Activated T-helper 2 cell treated with anti-CD3 and anti-CD28 coated beads, Interferon-gamma antibody, Interleukin-2, Interleukin-4, amounts not matched to agents 10 μg/mL and 5 μg/mL and 100 μg/mL, durations not matched to agents 14 hours and 24 hours and 36 hours (primary cell): ENCODE results near the gene LCE6A. TPM values are rescaled to one million over a fixed set of nuclear protein-coding genes. Genes with fewer than 3 reads are reported as not detected.

Experiments
- DNase-seq: peaks from one replicate; pipeline ENCODE4 v3.0.0; 2021; ENCODE audit warnings: low spot score
- H3K27ac Mint-ChIP-seq: one replicate; pipeline ENCODE4 v1.8.0; 2021; ENCODE audit warnings: mixed read lengths
- H3K27me3 Mint-ChIP-seq: one replicate; pipeline ENCODE4 v1.8.0; 2021; ENCODE audit warnings: low read depth, mixed read lengths
- H3K36me3 Mint-ChIP-seq: one replicate; pipeline ENCODE4 v1.8.0; 2021; ENCODE audit warnings: low read depth, mixed read lengths
- H3K4me1 Mint-ChIP-seq: one replicate; pipeline ENCODE4 v1.8.0; 2021; ENCODE audit warnings: low read depth, mixed read lengths
- H3K4me3 Mint-ChIP-seq: one replicate; pipeline ENCODE4 v1.8.0; 2021; ENCODE audit warnings: low read depth, mild to moderate bottlenecking, moderate library complexity, mixed read lengths
- H3K9me3 Mint-ChIP-seq: one replicate; pipeline ENCODE4 v1.8.0; 2021; ENCODE audit warnings: mixed read lengths
- intact Hi-C: fragments of 100-400 bp; cut with micrococcal nuclease; formaldehyde crosslinking; loops from one replicate; pipeline ENCODE4 v1.15.1; 2023
- total RNA-seq: library from RNA; stranded (reverse); gene quantifications from 2 replicates; pipeline ENCODE4 v1.2.3, GENCODE V29; 2022

LCE6A gene
- total RNA-seq, 1 donor from 2014 or later, result not detected

DNA sequence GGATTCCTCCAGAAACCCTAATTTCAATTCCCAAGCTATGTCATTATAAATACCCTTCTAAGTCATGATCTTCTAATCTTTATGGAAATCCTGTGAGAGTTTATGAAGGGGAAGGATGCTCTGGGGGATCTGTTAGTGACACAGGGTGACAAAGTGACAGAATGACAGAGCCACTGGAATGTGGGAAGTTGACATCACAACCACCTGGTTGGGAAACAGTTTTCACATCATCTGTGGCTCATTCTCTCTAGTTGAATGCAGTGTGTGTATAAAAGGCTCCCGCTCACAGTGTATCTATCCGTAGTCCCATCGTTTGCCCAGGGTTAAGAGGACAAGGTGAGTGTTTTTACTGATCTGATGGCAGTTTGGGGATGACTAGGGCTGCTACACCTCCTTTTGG lies 17.0 kb downstream of the LCE6A start, which contains the start of gene LCE7A:
Gene LCE7A, plus strand, starts transcription at position 301 of the 400 bp plus-strand sequence. CDS start 702 bp downstream, outside the sequence.
- Mint-ChIP-seq H3K4me1 (no peaks in the 10 kb centered on the region), H3K9me3 (no peaks in the 10 kb centered on the region), H3K27ac (no peak within 1 kb of the TSS), H3K4me3 (no peak within 1 kb of the TSS), H3K36me3 (no peaks in the 10 kb centered on the region), H3K27me3 (no peaks in the 10 kb centered on the region)
- no peak for DNase-seq
- intact Hi-C loops, result no loop called here

DNA sequence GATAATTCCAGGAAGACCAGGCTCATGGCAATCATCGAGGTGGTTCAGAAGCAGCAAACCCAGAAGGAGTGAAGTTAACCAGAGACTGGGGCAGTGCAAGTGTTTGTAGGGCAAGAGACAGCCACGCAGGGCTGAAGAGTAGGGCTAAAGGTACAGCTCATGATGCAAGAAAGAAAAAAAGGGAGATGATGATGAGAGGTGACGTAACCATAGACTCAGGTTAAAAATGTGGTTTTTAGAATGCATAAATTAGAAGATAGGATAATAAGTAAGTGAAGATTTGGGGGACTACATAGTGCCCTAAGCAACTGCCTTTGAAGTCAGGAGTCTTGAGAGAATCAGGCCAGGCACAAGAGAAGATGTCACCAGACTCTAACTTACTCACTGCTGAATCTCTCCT lies 17.5 kb downstream of the LCE6A start:
- DNase-seq, result no peak
- Mint-ChIP-seq H3K4me1 (no peaks in the 10 kb centered on the region), H3K36me3 (no peaks in the 10 kb centered on the region), H3K9me3 (no peaks in the 10 kb centered on the region), H3K27ac (no peak overlapping the region), H3K27me3 (no peaks in the 10 kb centered on the region), H3K4me3 (no peak overlapping the region)
- intact Hi-C loops, result no loop called here

DNA sequence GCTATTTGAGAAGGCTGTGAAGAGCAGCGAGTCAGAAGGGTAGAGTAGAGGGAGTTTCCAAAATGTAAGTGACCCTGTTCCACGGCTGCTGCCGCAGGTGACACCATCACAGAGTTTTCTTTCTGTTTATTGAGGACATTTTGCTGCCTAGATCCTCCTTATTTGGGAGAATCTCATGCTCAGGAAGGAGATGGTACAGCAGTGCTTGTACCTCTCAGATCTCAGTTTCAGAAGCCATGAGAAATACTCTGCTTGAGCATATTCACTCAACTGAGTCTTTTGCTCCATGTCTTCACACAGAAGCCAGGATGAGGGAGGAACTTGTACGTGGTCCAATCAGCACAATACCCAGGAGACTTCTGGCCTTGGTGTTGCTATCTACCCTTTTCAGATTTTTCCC lies 18.7 kb downstream of the LCE6A start:
- H3K4me3 Mint-ChIP-seq, result no peak overlapping the region
- H3K4me1 Mint-ChIP-seq, result no peaks in the 10 kb centered on the region
- intact Hi-C loops, result no loop called here
- no peak for DNase-seq
- H3K27ac Mint-ChIP-seq, result no peak overlapping the region
- H3K9me3 Mint-ChIP-seq, result no peaks in the 10 kb centered on the region
- no peaks in the 10 kb centered on the region for H3K27me3 Mint-ChIP-seq
- H3K36me3 Mint-ChIP-seq, result no peaks in the 10 kb centered on the region

DNA sequence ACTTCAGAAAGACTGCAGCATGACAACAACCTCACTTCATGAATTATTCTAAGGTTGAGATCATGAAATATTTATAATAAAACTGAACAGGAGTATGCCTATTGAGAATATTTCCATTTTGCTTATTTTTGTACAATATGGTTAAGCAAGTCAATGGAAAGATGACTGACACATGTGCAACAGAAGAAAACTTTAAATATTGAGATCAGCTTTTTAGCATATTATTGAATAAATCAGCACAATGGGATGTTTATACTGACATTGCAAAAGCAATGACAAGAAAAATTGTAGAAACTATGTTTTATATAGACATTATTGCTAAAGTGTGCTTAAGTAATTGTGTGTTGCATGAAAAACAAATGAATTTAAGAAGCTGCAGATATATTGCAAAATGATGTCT lies 21.8 kb downstream of the LCE6A start:
- Mint-ChIP-seq H3K36me3 (no peaks in the 10 kb centered on the region), H3K4me1 (no peaks in the 10 kb centered on the region), H3K4me3 (no peak overlapping the region), H3K27ac (no peak overlapping the region), H3K9me3 (no peaks in the 10 kb centered on the region), H3K27me3 (no peaks in the 10 kb centered on the region)
- no peak for DNase-seq
- intact Hi-C loops, result no loop called here

DNA sequence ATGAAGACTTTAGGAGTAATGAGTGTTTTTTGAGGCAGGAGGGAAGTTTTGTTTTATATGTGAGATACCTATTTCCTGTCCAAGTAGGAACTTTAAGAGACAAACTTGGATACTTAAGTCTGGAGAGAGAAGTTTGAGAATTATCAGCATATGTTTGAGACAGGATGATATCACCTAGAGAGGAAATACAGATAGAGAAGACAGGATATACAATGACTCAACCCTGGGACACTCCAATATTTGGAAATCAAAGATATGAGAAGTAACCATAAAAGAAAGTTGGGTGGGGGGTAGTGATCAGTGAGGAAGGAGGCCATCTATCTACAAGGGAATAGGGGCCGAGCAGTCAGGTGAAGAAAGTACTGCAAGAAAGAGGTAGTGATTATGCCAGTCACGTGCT lies 23.7 kb downstream of the LCE6A start:
- Mint-ChIP-seq H3K27me3 (peaks cover 2% of the 10 kb centered on the region), H3K27ac (no peak overlapping the region), H3K36me3 (no peaks in the 10 kb centered on the region), H3K9me3 (no peaks in the 10 kb centered on the region), H3K4me3 (no peak overlapping the region), H3K4me1 (no peaks in the 10 kb centered on the region)
- intact Hi-C loops, result no loop called here
- DNase-seq, result no peak

DNA sequence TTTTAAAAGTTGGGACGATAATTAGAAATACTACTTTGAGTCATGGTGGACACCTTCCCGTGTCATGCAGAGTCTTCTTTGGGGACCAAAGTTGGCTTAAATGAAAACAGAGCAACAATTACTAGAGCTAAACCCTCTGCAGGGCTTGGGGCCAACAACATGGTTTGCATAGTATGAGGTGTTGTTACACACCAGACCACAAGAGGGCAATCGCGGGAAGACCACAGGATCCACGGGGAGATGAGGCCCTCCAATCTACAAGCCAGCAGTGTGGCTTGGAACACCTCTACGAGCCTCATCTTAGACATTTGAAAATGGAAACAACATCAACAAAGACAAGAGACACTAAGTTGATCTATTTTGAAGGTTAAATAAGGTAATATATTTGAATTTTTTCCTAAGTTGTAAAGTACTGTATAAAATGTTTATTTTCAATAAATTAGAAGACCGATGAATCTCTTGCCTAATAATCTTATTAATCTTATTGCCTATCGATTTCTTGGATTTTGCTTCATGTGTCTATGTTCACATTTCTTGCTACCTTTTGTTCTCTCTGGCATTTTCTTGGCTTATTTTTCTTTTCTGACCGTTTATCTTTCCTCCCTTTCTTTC lies 27.3 kb downstream of the LCE6A start:
- Mint-ChIP-seq H3K4me1 (no peaks in the 10 kb centered on the region), H3K4me3 (no peak overlapping the region), H3K27ac (no peak overlapping the region), H3K9me3 (no peaks in the 10 kb centered on the region), H3K27me3 (peaks cover 5% of the 10 kb centered on the region), H3K36me3 (no peaks in the 10 kb centered on the region)
- DNase-seq, result peak; percentile 46
- intact Hi-C loops, result loop anchor here (1.0 kb wide), 1 partner anchor 353 kb away; no protein-coding TSS in a partner anchor

DNA sequence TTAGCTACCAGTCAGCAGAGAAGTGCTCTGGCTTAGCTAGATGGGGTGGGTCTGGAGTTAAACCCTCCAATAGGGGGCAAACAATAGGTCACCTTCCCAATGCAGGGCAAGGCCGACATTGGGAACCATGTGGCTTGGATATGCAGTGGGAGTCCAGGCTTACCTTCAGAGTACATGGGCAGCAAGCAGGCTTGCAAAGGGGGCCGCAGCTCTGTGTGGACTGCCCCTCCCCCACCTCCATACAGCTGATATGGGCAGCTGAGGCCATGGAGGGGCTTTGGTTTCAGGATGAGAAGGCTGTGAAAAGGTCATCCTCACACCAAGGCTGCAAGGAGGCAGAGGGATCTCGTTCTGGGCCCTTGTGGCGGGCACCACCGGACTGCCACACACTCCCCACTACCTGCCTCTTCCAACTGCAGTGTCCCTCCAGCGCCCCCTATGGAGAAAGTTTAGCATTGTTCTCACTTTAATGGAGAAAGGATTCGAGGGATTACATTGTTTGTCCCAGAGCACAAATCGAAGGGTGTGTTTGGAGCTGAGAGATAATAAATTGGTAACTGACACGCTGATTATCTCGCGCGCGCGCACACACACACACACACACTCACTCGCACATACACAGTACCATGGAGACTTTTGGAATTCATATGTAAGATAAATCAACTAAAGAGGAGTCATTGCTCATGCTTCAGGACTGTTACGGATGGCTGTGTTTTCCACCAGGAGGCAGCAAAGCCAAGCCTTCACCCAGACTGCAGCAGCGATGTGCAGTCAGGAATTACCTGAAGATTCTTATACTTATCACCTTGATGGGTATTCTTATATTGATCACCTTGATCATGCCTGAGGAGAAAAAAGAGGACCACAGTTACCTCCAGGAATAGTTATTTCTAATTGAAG lies 28.4 kb downstream of the LCE6A start:
- intact Hi-C loops, result no loop called here
- Mint-ChIP-seq H3K4me1 (no peaks in the 10 kb centered on the region), H3K27me3 (peaks cover 5% of the 10 kb centered on the region), H3K9me3 (no peaks in the 10 kb centered on the region), H3K36me3 (no peaks in the 10 kb centered on the region), H3K27ac (no peak overlapping the region), H3K4me3 (no peak overlapping the region)
- no peak for DNase-seq

DNA sequence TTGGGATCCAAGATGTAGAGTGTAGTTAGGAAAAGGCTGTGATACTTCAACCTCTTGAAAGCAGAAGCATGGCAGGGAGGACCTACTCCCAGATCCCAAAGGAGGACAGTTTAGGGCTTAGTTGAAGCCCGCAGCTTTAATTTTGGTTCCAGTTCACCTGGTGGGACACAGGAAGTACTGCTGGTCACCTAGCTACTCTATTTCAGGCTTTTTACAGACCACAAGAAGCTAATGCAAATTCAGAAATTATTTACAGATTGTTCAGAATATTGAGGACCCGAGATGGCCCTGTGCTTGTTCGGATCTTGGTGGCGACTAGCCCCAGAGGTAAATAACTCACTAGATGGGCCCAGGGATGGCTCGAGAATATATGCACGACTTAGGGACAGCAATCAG lies 29.1 kb downstream of the LCE6A start:
- no peaks in the 10 kb centered on the region for H3K4me1 Mint-ChIP-seq
- H3K9me3 Mint-ChIP-seq, result no peaks in the 10 kb centered on the region
- DNase-seq, result no peak
- intact Hi-C loops, result no loop called here
- H3K36me3 Mint-ChIP-seq, result no peaks in the 10 kb centered on the region
- peaks cover 7% of the 10 kb centered on the region for H3K27me3 Mint-ChIP-seq
- H3K4me3 Mint-ChIP-seq, result no peak overlapping the region
- H3K27ac Mint-ChIP-seq, result no peak overlapping the region

DNA sequence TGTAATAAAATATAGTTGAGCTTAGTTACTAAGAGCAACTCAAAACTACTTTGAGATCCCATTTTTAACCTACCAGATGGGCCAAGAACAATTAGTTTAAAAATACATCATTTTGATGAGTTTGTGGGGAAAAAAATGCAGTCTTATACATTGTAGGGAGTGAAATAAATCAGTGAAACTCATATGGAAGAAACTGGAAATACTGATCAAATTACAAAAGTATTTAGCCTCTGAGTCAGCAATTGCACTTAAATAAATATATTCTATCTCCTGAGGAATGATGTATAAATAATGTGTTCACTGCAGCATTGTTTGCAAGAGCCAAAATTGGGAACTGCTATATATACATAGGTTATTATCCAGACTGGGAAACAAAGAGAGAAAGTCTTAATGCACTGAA lies 30.8 kb downstream of the LCE6A start:
- H3K27ac Mint-ChIP-seq, result no peak overlapping the region
- no peak overlapping the region for H3K4me3 Mint-ChIP-seq

DNA sequence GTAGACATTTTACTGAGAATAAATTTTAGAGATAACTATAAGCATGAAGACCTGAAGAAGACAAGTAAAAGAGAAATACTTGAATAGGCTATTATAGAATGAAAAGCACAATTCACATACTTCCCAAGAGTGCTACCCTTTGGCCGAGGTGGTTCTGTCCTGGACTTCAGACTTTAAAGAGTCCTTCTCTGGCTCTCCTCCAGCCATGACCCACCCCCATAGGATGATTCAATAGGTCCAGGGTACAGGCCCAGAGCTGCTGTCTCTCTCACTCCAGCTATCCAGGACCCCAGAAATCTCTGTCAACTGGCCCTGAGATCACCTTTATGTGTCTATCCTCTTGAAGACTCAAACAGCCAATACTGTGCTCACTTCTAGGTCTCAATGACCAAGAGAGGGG lies 34.2 kb downstream of the LCE6A start:
- H3K36me3 Mint-ChIP-seq, result no peaks in the 10 kb centered on the region
- H3K9me3 Mint-ChIP-seq, result no peaks in the 10 kb centered on the region
- H3K27ac Mint-ChIP-seq, result no peak overlapping the region
- H3K4me3 Mint-ChIP-seq, result no peak overlapping the region
- no peak for DNase-seq
- no peaks in the 10 kb centered on the region for H3K4me1 Mint-ChIP-seq
- intact Hi-C loops, result no loop called here
- H3K27me3 Mint-ChIP-seq, result peaks cover 3% of the 10 kb centered on the region

More for the DNA sequence above, 30.8 kb downstream of the LCE6A start:
- no peaks in the 10 kb centered on the region for H3K9me3 Mint-ChIP-seq
- H3K4me1 Mint-ChIP-seq, result no peaks in the 10 kb centered on the region
- no peak for DNase-seq
- no peaks in the 10 kb centered on the region for H3K36me3 Mint-ChIP-seq
- intact Hi-C loops, result no loop called here
- H3K27me3 Mint-ChIP-seq, result peaks cover 7% of the 10 kb centered on the region

DNA sequence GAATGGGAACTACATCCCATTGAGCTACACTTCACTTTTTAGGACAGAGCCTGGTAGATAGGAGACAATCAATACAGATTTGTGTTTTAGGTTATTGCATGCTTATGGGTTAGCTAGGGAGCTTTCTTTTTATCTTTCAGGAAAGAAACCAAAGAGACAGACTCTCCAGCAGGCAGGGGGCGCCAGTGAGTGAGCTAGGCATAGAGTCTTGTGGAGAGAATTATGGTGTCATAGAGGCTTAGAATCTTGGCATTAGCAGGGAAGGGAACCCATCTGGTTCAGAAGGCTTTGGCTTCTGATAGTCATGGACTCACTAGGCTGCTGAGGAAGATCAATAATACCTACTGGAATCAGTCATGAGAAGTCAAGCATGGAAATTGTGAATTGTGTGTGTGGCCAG lies 35.4 kb downstream of the LCE6A start, which contains the start of gene SMCP:
Gene SMCP, plus strand, starts transcription at position 281 of the 400 bp plus-strand sequence. CDS start 6,101 bp downstream, outside the sequence.
- H3K4me1 Mint-ChIP-seq, result no peaks in the 10 kb centered on the region
- no peaks in the 10 kb centered on the region for H3K36me3 Mint-ChIP-seq
- H3K27me3 Mint-ChIP-seq, result peaks cover 3% of the 10 kb centered on the region
- no peaks in the 10 kb centered on the region for H3K9me3 Mint-ChIP-seq
- no peak within 1 kb of the TSS for H3K27ac Mint-ChIP-seq
- no peak within 1 kb of the TSS for H3K4me3 Mint-ChIP-seq
- DNase-seq, result no peak
- intact Hi-C loops, result no loop called here

DNA sequence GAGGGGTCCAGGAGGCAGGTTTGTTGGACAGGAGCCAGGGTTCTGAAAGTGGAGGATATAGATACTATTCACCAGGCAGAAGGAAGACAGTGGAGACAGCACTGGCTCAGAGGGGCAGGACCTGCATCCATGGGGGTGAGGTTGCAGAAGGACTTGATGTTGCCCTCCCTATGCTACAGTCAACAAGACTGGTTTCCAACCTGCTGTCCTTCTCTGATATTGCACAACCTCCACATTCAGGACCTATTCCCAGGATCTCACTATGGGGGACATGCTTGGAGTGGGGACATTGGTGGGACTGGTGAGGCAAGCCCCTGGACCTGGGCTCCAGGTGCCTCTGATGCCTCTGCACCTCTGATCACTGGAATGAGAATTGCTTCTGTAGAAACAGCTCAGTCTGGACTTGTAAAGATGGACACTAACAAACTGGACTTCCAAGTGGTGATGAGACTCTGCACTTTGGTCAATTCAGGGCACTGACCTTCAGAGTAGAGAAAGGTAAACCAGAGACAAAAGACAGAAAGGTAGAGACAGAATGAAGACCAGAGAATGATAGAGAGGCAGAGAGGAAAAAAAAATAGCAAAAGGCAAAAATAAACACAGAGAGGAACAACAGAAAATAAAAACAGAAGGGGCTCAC lies 37.0 kb downstream of the LCE6A start:
- Mint-ChIP-seq H3K4me3 (no peak overlapping the region), H3K4me1 (no peaks in the 10 kb centered on the region), H3K9me3 (no peaks in the 10 kb centered on the region), H3K27ac (no peak overlapping the region), H3K36me3 (no peaks in the 10 kb centered on the region), H3K27me3 (peaks cover 2% of the 10 kb centered on the region)
- no peak for DNase-seq
- intact Hi-C loops, result no loop called here

DNA sequence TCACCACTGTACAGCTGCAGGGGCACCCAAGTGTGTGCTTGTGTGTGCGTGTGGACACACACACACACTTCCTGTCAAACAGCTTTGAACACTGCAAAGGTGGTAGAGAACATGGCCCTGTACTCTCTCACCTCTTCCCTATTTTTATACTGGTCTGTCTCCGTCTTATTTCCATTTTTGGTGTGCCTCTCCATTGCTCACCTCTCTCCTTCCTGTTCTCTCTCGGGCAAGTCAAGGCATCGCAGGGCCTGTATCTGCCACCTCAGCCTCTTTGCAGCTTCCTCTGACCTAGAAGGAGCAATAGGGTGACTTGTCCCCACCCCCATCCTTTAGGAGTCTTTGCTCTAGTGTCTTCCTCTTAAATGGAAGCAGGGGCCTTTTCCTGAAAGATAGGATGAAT lies 37.7 kb downstream of the LCE6A start:
- DNase-seq, result no peak
- no peaks in the 10 kb centered on the region for H3K9me3 Mint-ChIP-seq
- no peaks in the 10 kb centered on the region for H3K36me3 Mint-ChIP-seq
- intact Hi-C loops, result no loop called here
- no peak overlapping the region for H3K4me3 Mint-ChIP-seq
- no peaks in the 10 kb centered on the region for H3K4me1 Mint-ChIP-seq
- H3K27ac Mint-ChIP-seq, result no peak overlapping the region
- peaks cover 2% of the 10 kb centered on the region for H3K27me3 Mint-ChIP-seq
